K562 (cell line): ENCODE results near the gene DIO3. TPM values are rescaled to one million over a fixed set of nuclear protein-coding genes. Genes with fewer than 3 reads are reported as not detected.

ENCODE experiments used
- ATAC-seq: fragments of 200-7000 bp; cut with Tn5 transposase; 3 replicates; pipeline ENCODE4 v1.9.1; 2020; ENCODE audit warnings: moderate library complexity
- BruUV-seq: library from RNA; stranded (reverse); fragments of 400-500 nt; replicated peaks from 2 replicates; lab custom pipeline; 2021; lab: Mats Ljungman, UMichigan
- CTCF ChIA-PET: fragments of 300-600 bp; formaldehyde crosslinking; extraction: SDS; loops from one replicate; lab custom pipeline; 2021; ENCODE audit warnings: low intra/inter-chr PET ratio; lab: Yijun Ruan, JAX
- POLR2A ChIA-PET: fragments of 300-600, 350-650 bp; sonication (Branson Sonifier 250); formaldehyde crosslinking; extraction: SDS; loops from one replicate; lab custom pipeline; 2021; ENCODE audit warnings: antibody characterized with exemption, inconsistent platforms; lab: Yijun Ruan, JAX
- DNase-seq, 4 experiments: peaks; one replicate each; pipeline versions ENCODE4 v3.0.0 to v3.0.0-alpha.2; 2011 to 2018; ENCODE audit warnings: low spot score in 3 of 4, mixed read lengths in 3 of 4; ENCODE audit errors: extremely low read depth in 1 of 4
- FAIRE-seq: peaks from 2 replicates; lab custom pipeline; 2011; peaks lifted over from hg19 to GRCh38; lab: Jason Lieb, UNC
- H2AFZ ChIP-seq: 2 replicates; pipeline ENCODE4 v1.6.0; 2011; ENCODE audit warnings: low read depth, low read length, control low read depth, inconsistent platforms
- H3K27ac ChIP-seq: fragments of 200-600 bp; 3 replicates; pipeline ENCODE4 v1.8.0; 2011; ENCODE audit warnings: low read depth, mild to moderate bottlenecking, control low read depth, inconsistent platforms, low read length, moderate library complexity, mixed read lengths; ENCODE audit errors: extremely low read depth
- H3K27me3 ChIP-seq, 2 experiments: fragments of 300-600 bp in 1 of 2; 2 replicates in 1 of 2; 3 replicates in 1 of 2; pipeline versions ENCODE4 v1.6.0 to v1.8.0; 2011; ENCODE audit warnings: inconsistent platforms in 2 of 2, low read length in 2 of 2, mild to moderate bottlenecking in 1 of 2, mixed read lengths in 1 of 2, moderate library complexity in 1 of 2; ENCODE audit not compliant: control insufficient read depth in 2 of 2, insufficient read depth in 2 of 2
- H3K36me3 ChIP-seq: fragments of 300-600 bp; 3 replicates; pipeline ENCODE4 v1.8.0; 2011; ENCODE audit warnings: mild to moderate bottlenecking, low read length, inconsistent platforms; ENCODE audit not compliant: control insufficient read depth, insufficient read depth
- H3K4me1 ChIP-seq, 2 experiments: fragments of 200-600 bp in 1 of 2; replicated peaks in 1 of 2; 2 replicates in 1 of 2; 3 replicates in 1 of 2; pipeline versions ENCODE4 v1.5.1 to v1.8.0; 2011; ENCODE audit warnings: inconsistent platforms in 2 of 2, low read length in 2 of 2, mild to moderate bottlenecking in 1 of 2, mixed read lengths in 1 of 2, moderate library complexity in 1 of 2; ENCODE audit not compliant: control insufficient read depth in 2 of 2, insufficient read depth in 2 of 2
- H3K4me2 ChIP-seq: 2 replicates; pipeline ENCODE4 v1.6.1; 2011; ENCODE audit warnings: low read length, control low read depth, inconsistent platforms, mixed read lengths; ENCODE audit not compliant: insufficient read depth
- H3K4me3 ChIP-seq: fragments of 200-600 bp; sonication (generic), shearing (Covaris generic); 2 replicates; pipeline ENCODE4 v1.5.1; 2016; ENCODE audit warnings: control low read depth, inconsistent platforms
- H3K79me2 ChIP-seq: fragments of 200-600 bp; 3 replicates; pipeline ENCODE4 v1.8.0; 2011; ENCODE audit warnings: low read length, inconsistent platforms; ENCODE audit not compliant: control insufficient read depth, insufficient read depth
- H3K9ac ChIP-seq, 2 experiments: 2 replicates each; pipeline versions ENCODE4 v1.6.0 to v1.6.1; 2011; ENCODE audit warnings: low read depth in 2 of 2, low read length in 2 of 2, control low read depth in 1 of 2, inconsistent platforms in 1 of 2, mild to moderate bottlenecking in 1 of 2, mixed read lengths in 1 of 2; ENCODE audit not compliant: insufficient read depth in 1 of 2
- H3K9me1 ChIP-seq: one replicate; pipeline ENCODE4 v1.6.0; 2011; ENCODE audit warnings: inconsistent platforms, mild to moderate bottlenecking, low read length, moderate library complexity; ENCODE audit not compliant: control insufficient read depth, insufficient read depth
- H3K9me3 ChIP-seq: replicated peaks from 2 replicates; pipeline ENCODE4 v1.5.1; 2011; ENCODE audit warnings: low read depth, low read length, inconsistent platforms; ENCODE audit not compliant: control insufficient read depth, insufficient read depth
- H4K20me1 ChIP-seq: replicated peaks from 2 replicates; pipeline ENCODE4 v1.6.1; 2011; ENCODE audit warnings: low read length, inconsistent platforms, mixed read lengths; ENCODE audit not compliant: control insufficient read depth, insufficient read depth
- BMI1 ChIP-seq: fragments of 150-350 bp; IDR thresholded peaks from 2 replicates; pipeline ENCODE4 v1.6.1; 2014; ENCODE audit warnings: low read length
- CBFA2T2 ChIP-seq: fragments of 450-650 bp; conservative IDR thresholded peaks from 2 replicates; pipeline ENCODE4 v1.6.1; 2017; ENCODE audit warnings: mild to moderate bottlenecking
- ETV5 ChIP-seq: sonication (generic); formaldehyde crosslinking; IDR thresholded peaks from 2 replicates; pipeline ENCODE4 v1.4.0; 2020; ENCODE audit warnings: low read depth, mild to moderate bottlenecking, missing genetic modification reagents
- FOXP1 ChIP-seq: sonication (generic); formaldehyde crosslinking; IDR thresholded peaks from 2 replicates; pipeline ENCODE4 v1.8.0; 2022; ENCODE audit warnings: mild to moderate bottlenecking, missing genetic modification reagents
- GTF2F1 ChIP-seq: IDR thresholded peaks from 2 replicates; pipeline ENCODE4 v1.6.1; 2011; ENCODE audit warnings: low read depth, low read length, improper control_type of control experiment
- HMG20A ChIP-seq: fragments of 450-650 bp; formaldehyde crosslinking; conservative IDR thresholded peaks from 2 replicates; pipeline ENCODE4 v1.4.0; 2020; ENCODE audit warnings: mild to moderate bottlenecking, mixed read lengths
- MECOM ChIP-seq: fragments of 250-450 bp; sonication (Bioruptor Pico); IDR thresholded peaks from 2 replicates; pipeline ENCODE4 v1.8.0; 2022; ENCODE audit warnings: inconsistent platforms
- POU5F1 ChIP-seq: fragments of 150-350 bp; IDR thresholded peaks from 2 replicates; pipeline ENCODE4 v1.6.1; 2014; ENCODE audit warnings: borderline replicate concordance, low read length, low read depth, mild to moderate bottlenecking; ENCODE audit not compliant: partially characterized antibody
- TEAD4 ChIP-seq, 2 experiments: sonication (generic) in 1 of 2; formaldehyde crosslinking in 1 of 2; IDR thresholded peaks; 2 replicates each; pipeline versions ENCODE4 v1.6.1 to v1.8.0; 2012 to 2022; ENCODE audit warnings: borderline replicate concordance in 1 of 2, inconsistent platforms in 1 of 2, low read length in 1 of 2, mild to moderate bottlenecking in 1 of 2, missing genetic modification reagents in 1 of 2
- ZNF224 ChIP-seq: sonication (generic); formaldehyde crosslinking; IDR thresholded peaks from 2 replicates; pipeline ENCODE4 v1.8.0; 2022; ENCODE audit warnings: mild to moderate bottlenecking, missing genetic modification reagents
- ZNF23 ChIP-seq: fragments of 250-450 bp; sonication (Bioruptor Pico); IDR thresholded peaks from 2 replicates; pipeline ENCODE4 v1.4.0; 2020; ENCODE audit warnings: mild to moderate bottlenecking
- ZNF699 ChIP-seq: fragments of 250-450 bp; sonication (Bioruptor Pico); IDR thresholded peaks from 2 replicates; pipeline ENCODE4 v1.8.0; 2021; ENCODE audit warnings: mild to moderate bottlenecking, moderate library complexity; ENCODE audit not compliant: insufficient replicate concordance
- WGBS: fragments of 100-300 bp; shearing (Covaris generic); methylation state at CpG from one replicate; pipeline ENCODE4 v1.1.6; 2016; ENCODE audit warnings: low coverage, mixed read lengths; ENCODE audit not compliant: insufficient coverage; ENCODE audit errors: missing lambda C conversion rate; 5-methylcytosine and 5-hydroxymethylcytosine counted together
- in situ Hi-C: fragments of 300-500 bp; cut with MboI; formaldehyde crosslinking; loops from 4 replicates; pipeline ENCODE4 v1.15.0; 2018; ENCODE audit warnings: inconsistent platforms, mixed read lengths
- intact Hi-C: fragments of 100-400 bp; cut with micrococcal nuclease; formaldehyde crosslinking; loops from 2 replicates; pipeline ENCODE4 v1.14.2; 2022
- polyA plus RNA-seq, 8 experiments: library from polyadenylated mRNA; depleted of rRNA in 4 of 8; stranded (reverse) in 5 of 8; unstranded in 3 of 8; fragments of >200 nt; fragmentation: Nextera tagmentation in 2 of 8; fragmentation: Illumina TruSeq in 1 of 8; extraction: Ambion mirVana in 2 of 8; extraction: Trizol in 1 of 8; gene quantifications; 2 replicates each; pipeline versions ENCODE4 v1.2.1 to v1.2.3, GENCODE V29; 2011 to 2014; ENCODE audit warnings: inconsistent platforms in 1 of 8, missing spikeins in 1 of 8
- total RNA-seq, 7 experiments: library from RNA; depleted of rRNA in 6 of 7; stranded (reverse); fragments of >200 nt in 6 of 7; fragmentation: Illumina TruSeq in 2 of 7; extraction: Trizol in 2 of 7; gene quantifications; 2 replicates each; pipeline versions ENCODE4 v1.2.1 to v1.2.3, GENCODE V29; 2011 to 2021; ENCODE audit warnings: low replicate concordance in 1 of 7
- TF ChIP-seq, protein P1 (sequence below): fragments of 200-400 bp; formaldehyde crosslinking; IDR thresholded peaks from 2 replicates; pipeline ENCODE4 v1.6.1; 2017; ENCODE audit warnings: mild to moderate bottlenecking, low read depth, low read length, moderate library complexity

Gene DIO3
- total and polyA plus RNA-seq, 9 of the 15 experiments (the other 6 are each of a cell fraction or from before 2014, with no cell fraction given), result not detected

GRCh38 chr14:101540481-101541462 is 20.5 kb upstream of the DIO3 start:
- Histone ChIP-seq H3K27ac (no peak overlapping the region), H3K27me3 (peaks cover 2 to 15% of the 10 kb centered on the region in 2 experiments; a peak in 2 of 5 replicates), H3K79me2 (no peaks in the 10 kb centered on the region), H4K20me1 (no peaks in the 10 kb centered on the region), H3K4me3 (no peak overlapping the region), H3K4me2 (no peak overlapping the region), H3K9ac (0 out of 4 replicates have a peak overlapping the region, but pooled peaks of 1 of the 2 experiments have one; percentile 4), H3K36me3 (no peaks in the 10 kb centered on the region), H3K9me3 (no peaks in the 10 kb centered on the region), H3K9me1 (no peaks in the 10 kb centered on the region), H2AFZ (no peak overlapping the region), H3K4me1 (peaks cover 0 to 7% of the 10 kb centered on the region in 2 experiments; a peak in 2 of 5 replicates)
- BruUV-seq, result no TSS peak
- intact Hi-C loops (no loop called here), in situ Hi-C loops (no loop called here)
- no peak for FAIRE-seq
- no peak for DNase-seq
- CTCF ChIA-PET, result no interaction called here
- WGBS, result 7% methylated on average over 12 of the region's 22 CpGs
- ATAC-seq, result peak; percentile 32; the same call in 1 of the 3 replicates
- POLR2A ChIA-PET, result no interaction called here
- TF ChIP-seq, protein P1, sequence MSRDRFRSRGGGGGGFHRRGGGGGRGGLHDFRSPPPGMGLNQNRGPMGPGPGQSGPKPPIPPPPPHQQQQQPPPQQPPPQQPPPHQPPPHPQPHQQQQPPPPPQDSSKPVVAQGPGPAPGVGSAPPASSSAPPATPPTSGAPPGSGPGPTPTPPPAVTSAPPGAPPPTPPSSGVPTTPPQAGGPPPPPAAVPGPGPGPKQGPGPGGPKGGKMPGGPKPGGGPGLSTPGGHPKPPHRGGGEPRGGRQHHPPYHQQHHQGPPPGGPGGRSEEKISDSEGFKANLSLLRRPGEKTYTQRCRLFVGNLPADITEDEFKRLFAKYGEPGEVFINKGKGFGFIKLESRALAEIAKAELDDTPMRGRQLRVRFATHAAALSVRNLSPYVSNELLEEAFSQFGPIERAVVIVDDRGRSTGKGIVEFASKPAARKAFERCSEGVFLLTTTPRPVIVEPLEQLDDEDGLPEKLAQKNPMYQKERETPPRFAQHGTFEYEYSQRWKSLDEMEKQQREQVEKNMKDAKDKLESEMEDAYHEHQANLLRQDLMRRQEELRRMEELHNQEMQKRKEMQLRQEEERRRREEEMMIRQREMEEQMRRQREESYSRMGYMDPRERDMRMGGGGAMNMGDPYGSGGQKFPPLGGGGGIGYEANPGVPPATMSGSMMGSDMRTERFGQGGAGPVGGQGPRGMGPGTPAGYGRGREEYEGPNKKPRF, result no peak
- no peak for TF ChIP-seq CBFA2T2
- TF ChIP-seq GTF2F1, result no peak
- no peak for TF ChIP-seq TEAD4 (IDR thresholded peaks at IDR 0.05; ENCODE audit: low read length)
- TF ChIP-seq TEAD4 (CRISPR knock-in tag; IDR thresholded peaks at IDR 0.05; ENCODE audit: borderline replicate concordance), result no peak
- no peak for TF ChIP-seq FOXP1
- no peak for TF ChIP-seq ZNF23 (CRISPR knock-in tag)
- TF ChIP-seq HMG20A (CRISPR knock-in tag), result no peak
- no peak for TF ChIP-seq ETV5
- no peak for TF ChIP-seq POU5F1
- no peak for TF ChIP-seq ZNF699 (CRISPR knock-in tag)
- no peak for TF ChIP-seq MECOM (CRISPR knock-in tag)
- TF ChIP-seq BMI1, result no peak
- no peak for TF ChIP-seq ZNF224 (CRISPR knock-in tag)
